ENCODE results near the gene CC2D1A.

DNA sequence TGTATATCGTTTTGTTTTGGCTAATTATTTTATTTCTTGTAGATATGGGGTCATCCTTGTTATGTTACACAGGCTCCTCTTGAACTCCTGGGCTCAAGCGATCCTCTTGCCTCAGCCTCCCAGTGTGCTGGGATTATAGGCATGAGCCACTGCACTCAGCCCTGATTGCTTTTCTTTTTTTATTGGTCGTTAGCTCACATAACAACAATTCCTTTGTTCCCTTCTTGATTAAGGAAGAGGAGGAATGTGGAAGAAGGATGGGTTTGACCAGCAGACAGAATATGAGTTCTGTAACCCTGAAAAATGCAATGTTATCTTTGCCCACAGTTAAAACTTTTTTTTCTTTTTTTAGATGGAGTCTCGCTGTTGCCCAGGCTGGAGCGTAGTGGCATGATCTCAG is 11.4 kb upstream of the CC2D1A start:
- TF ChIP-seq, protein P1, sequence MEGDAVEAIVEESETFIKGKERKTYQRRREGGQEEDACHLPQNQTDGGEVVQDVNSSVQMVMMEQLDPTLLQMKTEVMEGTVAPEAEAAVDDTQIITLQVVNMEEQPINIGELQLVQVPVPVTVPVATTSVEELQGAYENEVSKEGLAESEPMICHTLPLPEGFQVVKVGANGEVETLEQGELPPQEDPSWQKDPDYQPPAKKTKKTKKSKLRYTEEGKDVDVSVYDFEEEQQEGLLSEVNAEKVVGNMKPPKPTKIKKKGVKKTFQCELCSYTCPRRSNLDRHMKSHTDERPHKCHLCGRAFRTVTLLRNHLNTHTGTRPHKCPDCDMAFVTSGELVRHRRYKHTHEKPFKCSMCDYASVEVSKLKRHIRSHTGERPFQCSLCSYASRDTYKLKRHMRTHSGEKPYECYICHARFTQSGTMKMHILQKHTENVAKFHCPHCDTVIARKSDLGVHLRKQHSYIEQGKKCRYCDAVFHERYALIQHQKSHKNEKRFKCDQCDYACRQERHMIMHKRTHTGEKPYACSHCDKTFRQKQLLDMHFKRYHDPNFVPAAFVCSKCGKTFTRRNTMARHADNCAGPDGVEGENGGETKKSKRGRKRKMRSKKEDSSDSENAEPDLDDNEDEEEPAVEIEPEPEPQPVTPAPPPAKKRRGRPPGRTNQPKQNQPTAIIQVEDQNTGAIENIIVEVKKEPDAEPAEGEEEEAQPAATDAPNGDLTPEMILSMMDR (IDR thresholded peaks at IDR 0.05): no peak
- TF ChIP-seq POLR2A (IDR thresholded peaks at IDR 0.05): no peak

Data from body of pancreas (tissue), 4 donors.